CD4-positive, alpha-beta T cell treated with Interleukin-4 for 1 hour (primary cell): ENCODE measurements around the gene FGF5.
"Not testable (repeated sequence)": the region's sequence is repeated elsewhere in the genome, so short reads cannot be mapped to it uniquely, and the experiment has no call there.

Source experiments
- DNase-seq, 2 donors: peaks; one replicate each; pipeline ENCODE4 v3.0.0-alpha.2; 2020 to 2022

FGF5 gene

DNA sequence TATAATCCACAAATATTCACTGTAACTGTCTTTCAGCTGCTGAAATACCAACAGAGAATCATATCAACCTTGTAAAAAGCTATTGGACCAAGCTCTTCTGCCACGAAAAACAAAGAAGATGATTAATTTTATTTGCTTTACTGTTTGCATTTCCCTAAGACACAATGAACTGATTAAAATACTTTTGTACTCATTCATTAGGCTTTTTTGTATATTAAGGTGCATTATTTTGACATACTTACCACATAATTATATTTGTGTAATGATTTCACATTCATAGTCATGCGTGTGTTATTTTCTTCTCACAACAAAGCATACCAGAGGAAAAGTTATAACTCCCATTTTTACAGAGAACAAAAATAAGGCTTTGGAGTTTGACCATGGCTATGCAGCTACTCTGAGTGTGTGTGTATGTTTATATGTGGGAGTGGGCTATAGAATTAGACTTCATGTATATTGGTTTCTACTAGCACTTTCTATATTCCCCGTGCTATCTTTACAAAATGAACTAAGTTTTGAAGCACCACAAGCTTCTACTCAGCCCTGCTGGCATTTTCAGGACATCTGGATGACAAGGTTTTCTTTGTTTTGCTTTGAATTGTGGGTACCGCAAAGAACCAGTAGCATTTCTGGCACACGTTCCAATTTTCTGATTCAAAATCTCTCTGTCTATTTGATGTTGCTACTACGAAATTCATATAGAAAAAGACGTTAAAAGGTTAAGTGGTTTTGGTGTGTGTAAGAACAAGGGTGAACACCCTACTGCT, 11.0 kb upstream of the FGF5 start:
- no peak for DNase-seq

DNA sequence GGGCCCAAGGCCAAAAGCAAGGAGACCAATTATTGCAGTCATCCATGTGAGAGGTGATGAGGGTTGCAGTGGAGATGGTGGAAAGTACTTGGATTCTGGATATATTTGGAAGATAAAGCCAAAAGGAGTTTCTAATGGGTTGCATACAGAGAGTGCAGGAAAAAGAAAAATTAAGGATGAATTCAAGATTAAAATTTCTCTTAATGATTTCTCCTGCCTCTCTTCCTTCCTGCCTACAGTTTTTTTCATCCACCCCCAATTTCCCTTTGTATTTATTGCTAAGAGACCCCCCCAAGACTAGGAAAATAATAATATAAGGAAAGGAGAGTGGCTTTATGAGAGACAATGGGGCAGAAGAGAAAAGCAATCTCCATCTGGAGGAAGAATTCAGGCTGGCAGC, 8.6 kb upstream of the FGF5 start:
- no peak for DNase-seq

DNA sequence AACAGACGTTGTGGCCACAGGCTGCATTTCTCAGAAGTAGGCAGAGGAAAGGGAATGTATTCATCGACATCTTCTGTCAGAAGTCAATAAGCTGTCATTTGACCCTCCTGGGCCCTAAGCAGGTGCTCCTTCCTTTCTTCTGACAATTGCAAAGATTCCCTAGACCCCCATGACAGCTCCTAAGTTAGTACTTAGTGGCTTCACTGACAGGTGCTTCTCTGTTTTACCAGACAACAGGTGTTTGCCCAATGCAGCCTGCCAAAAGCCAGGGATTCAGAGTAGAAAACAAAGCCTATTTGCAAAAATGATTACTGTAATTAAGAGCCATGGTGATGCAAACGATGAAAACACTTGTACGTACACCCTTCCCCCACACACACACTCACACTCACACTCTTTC, 7.5 kb upstream of the FGF5 start:
- no peak for DNase-seq

DNA sequence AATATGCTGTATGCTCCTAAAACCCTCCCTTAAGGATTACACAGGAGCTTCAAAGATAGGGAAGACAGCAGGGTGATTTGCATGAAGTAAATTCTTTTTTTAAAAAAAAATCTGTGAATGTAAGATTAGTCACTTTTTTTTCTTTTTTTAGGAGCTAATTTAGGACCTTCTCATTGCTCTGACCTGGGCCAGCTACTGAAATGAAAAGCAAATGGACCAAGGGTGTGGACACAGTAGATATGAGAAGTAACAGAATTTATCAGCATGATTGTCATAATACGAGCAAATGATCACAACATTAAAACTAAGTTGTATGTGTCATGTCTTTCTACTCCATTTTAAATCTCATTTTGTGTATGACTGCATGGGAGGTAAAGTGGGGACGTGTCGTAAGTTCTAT, 6.6 kb upstream of the FGF5 start:
- DNase-seq: no peak

DNA sequence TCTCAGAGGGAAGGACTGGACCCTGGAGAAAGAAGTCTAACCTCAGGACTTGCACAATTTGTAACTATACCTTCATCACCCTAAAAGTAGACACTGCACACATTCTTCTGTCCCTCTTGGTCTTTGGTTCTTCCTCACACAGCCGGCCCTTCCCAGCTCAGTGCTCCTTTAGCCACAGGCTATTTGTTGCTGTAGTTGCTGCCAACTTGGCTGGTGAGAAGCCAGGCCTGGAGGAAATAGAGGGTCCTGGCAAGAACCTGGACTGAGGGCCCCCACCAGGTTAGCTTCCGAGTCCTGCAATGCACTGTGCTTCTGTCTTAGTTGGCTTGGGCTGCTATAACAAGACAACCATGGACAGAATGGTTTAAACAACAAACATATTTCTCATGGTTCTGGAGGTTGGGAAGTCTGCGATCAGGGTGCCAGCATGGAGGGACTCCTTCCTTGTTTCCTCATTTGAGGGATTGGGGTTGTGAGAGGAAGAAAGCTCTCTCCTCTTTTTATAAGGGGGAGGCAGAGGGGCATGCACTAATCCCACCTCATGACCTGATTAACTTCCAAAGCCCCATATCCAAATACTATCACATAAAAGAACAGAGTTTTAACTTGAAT, 4.4 kb upstream of the FGF5 start:
- DNase-seq: no peak

DNA sequence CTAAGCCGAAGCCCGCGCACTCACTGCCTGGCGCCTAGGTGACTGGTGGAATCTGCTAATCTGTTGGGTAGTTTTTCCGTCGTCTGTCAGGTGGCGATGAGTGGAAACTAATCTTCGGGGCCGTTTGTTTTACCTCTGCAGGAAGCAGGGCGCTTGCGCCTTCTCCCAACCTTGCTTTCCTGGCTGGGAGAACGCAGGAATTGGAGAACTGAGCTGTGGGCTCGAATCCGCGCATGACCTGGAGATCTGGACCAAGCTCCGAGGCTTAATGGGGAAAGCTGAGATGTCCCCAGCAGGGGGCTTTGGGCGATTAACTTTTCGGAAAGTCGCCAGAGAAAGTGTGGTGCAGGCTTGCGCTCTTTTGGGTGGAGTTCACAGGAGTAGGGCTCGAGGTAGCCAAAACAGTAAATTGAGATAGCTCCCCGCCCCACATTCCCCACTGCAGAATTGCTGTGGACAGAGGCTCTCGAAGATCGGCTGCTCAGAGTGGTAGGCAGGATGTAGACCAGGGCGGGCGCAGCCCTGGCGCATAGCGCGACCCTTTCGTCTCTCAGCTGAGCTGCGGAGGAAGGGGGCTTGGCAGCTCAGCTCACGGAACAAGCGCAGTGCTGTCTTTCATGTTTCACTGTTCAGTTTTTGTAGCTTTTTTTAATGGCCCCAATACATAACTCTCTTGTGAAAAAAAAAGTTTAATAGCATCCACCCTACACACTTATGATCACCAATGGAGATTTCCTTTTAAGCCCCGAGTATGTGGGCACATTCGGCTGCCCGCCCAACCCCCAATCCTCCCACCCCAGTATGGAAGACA, 2.7 kb upstream of the FGF5 start:
- no peak for DNase-seq

DNA sequence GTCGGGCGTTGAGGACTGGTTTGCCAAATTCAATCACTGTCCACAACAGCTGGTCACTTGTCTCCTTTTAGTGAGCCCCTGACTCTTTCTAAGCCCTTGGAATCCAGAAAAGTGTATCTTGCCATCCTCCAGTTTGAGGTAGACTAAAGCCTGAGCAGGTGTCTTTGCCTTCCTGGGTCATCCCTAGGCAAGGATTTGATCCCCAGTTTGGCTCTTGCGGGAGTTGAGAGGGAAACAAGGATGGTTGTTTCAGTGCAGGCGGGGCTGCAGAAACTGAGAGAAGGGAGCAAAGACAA, 2.2 kb upstream of the FGF5 start:
- no peak for DNase-seq

DNA sequence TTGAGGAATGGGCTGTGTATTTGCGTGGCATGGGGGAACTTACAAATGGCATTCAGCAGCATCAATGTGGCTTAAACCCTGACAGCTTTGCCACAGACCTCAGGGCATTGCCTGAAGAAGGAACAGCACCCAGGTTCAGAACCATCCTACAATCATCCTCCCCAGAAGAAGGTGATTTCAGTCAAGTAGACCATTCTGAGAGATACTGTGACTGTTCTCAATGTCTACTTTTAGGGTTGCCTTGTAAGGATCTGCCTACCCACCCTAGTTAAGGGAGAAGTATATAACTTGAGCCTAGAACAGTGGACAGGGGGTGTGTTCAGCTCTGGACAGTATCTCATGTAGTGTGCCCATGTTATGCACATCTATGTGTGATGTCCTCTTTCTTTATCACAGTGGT, 1.6 kb upstream of the FGF5 start:
- DNase-seq: no peak

DNA sequence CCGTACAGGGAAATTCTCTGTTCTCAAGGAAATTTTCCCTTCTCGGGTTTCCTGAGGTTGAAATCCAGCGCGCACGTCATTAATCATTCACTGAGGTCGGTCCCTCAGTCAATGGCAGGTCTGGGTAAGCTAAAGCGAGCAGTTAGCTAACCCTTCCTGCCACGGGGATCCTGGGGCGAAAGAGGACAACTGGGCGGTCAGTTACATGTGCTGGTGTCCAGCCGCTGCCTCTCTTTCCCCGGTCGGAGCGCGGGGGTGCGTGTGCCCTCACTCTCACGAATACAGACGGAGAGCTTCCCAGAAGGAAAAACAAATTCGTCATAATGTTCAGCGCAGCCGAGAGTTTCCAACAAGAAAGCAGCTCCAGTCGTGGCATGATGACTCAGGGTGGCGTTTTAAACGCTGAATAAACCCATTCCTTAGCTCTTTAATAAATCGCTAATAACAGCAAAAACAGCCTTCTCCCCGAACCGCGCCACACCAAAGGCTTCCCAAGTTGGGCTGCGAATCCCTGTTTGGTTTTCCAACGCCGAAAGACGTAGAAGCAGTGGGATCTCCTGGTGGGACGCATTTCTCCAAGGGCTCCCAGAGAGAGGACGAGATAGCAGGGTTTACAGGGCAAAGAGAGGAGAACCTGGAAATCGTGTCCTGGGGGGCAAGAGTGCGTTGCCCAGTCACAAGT, 752 bp upstream of the FGF5 start:
- DNase-seq: no peak

DNA sequence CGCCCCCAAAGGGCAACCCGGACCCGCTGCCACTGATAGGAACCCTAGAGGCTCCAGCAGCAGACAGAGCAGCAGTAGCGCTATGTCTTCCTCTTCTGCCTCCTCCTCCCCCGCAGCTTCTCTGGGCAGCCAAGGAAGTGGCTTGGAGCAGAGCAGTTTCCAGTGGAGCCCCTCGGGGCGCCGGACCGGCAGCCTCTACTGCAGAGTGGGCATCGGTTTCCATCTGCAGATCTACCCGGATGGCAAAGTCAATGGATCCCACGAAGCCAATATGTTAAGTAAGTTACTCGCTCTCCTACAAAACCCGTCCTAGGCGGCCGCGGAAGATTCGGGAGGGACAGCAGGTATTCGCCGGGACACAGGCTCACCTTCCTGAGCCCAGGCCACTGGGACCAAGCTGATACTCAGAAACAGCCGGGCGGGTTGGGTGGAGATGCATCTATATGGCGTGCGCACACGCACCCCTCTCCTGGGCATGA, 477 bp downstream of the FGF5 start:
- DNase-seq: no peak

DNA sequence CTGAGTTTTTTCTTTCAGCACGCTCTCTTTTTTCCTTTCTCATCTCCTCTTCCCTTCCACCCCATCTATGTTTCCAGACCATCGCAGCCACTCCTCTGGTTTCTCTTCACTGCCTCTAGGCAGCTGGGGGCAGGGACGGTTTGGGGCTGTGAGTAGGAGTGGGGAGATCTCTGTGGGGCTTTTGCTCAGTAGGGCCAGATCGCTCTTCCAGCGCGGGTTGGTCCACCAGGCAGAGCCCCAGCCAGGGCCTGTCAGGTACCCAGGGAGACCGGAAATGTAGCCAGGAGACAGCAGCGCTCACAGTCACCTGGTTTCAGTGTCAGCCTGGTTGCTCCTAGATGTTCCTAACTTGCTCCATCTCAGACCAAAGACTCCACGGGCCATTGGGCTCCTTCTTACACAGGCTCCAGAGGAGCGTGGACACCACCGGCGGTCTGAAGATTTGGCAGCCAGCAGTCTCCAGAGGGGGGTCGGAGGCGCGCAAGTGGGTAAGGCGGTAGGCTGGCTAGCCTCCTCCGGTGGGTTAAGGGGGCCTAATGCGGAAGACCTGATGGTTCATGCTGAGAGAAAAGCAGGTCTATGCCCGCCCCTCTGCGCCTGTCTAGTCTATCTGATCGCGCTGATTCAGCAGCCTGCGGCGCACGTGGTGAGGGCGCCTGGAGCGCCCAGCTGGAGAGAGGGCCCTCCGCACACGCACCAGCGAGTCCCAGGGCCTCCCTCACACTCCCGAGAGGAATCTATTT, 1.8 kb downstream of the FGF5 start:
- no peak for DNase-seq

DNA sequence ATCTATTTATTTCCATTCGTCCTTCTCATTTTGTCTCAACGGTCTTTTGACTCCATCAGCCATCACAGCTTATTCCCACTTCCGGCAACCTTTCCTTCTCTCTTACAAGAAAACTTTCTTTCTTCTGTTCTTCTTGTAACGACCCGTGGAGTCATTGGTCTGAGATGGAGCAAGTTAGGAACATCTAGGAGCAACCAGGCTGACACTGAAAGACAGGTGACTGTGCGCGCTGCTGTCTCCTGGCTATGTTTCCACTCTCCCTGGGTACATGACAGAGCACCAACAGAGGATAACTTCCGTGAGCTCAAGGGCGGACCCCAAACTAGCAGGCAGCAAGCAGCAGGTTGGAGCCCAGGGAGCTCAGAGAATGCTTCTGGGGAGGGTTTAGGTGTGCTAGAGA, 2.5 kb downstream of the FGF5 start:
- DNase-seq: no peak

DNA sequence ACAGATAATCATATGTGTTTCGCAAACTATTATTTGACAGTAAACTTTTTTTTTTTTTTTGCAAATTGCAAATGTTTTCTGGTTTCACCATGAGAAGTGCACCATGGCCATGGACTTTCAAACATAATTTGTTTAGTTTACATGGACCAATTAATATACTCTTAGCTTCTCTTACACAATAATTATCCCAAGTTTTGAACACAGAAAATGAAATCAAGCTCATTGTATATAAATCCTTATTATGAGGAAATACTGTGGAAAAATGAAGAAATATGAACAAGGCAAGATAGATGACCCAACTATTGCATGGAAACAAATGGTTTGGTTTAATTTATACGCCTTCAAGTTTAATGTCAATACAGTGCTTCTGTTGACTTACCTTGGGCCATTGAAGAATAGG, 3.9 kb downstream of the FGF5 start:
- no peak for DNase-seq

DNA sequence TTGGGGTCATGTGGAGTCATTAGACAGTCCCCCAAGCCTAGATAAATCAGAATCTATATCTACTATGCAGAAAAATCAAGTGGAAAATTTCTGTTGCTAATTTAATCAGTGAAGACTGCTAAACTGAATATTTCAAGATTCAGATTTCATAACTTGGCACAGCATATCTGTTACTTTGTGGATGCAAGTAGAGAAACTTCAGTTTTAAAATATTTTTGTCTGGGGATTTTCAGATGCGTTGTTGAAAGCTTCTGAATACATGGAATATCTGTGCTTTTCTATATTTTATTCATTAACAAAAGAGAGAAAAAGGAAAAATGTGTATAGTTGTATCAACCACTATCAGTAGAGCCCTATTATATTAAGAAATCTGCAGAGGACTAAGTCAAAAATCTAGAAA, 4.4 kb downstream of the FGF5 start:
- no peak for DNase-seq

DNA sequence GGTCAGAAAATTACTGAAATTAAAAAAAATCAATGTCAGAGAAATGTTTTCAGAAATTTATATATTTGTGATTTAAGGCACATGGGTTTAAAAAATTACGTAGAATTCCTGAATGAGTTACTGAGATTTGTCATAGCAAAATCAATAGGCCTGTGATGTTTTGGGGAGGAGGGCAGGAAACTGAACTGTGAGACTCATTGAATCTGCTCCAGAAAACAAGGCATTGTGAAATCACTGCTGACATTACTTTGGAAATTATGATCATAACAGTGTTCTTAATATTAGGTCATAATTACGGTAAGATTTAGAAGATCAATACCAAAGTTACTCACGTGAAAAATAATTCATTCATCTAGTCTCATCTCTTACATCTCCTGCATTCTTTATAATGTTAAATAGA, 5.3 kb downstream of the FGF5 start:
- no peak for DNase-seq

DNA sequence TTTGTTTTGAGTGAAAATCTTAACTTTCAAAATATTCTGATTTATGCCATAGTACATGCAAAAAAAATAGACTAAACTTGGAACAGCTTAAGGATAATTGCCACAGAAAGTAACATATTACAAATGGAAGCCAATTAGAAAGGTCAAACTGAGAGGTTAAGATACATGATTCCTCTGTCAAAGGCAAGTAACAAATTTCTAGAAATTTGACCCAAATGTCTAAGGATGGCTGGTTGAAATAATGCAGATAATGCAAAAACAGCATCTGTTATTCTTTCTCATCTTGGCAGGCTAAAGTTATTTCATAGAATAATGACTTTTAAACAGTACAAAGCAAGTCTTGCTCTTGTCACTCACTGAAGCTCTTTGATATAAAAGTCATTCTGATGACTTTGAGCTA, 10.5 kb downstream of the FGF5 start:
- DNase-seq: no peak

DNA sequence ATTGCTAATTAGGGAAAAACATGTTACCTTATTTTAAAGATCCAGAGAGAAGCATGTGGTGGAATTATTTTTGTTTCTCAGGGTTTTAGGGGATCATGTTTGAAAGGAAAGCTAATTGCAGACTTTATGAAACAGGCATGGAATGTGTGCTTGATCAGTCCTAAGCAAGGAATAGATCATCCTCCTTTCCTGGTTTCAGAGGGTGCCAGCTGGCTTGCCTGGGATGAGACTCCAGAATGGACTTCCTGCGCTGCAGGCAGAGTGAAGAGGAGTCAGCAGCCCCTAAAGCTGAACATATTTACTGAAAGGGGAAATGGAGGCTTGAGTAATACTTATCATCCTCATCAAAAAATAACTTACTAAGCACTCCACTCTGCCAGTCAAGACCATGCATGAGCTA, 13.3 kb downstream of the FGF5 start:
- no peak for DNase-seq

DNA sequence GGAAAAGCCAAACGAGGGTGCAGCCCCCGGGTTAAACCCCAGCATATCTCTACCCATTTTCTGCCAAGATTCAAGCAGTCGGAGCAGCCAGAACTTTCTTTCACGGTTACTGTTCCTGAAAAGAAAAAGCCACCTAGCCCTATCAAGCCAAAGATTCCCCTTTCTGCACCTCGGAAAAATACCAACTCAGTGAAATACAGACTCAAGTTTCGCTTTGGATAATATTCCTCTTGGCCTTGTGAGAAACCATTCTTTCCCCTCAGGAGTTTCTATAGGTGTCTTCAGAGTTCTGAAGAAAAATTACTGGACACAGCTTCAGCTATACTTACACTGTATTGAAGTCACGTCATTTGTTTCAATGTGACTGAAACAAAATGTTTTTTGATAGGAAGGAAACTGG, 20.0 kb downstream of the FGF5 start:
- no peak for DNase-seq

DNA sequence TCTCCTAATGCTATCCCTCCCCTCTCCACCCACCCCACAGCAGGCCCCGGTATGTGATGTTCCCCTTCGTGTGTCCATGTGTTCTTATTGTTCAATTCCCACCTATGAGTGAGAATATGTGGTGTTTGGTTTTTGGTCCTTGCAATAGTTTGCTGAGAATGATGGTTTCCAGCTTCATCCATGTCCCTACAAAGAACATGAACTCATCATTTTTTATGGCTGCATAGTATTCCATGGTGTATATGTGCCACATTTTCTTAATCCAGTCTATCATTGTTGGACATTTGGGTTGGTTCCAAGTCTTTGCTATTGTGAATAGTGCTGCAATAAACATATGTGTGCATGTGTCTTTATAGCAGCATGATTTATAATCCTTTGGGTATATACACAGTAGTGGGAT, 24.2 kb downstream of the FGF5 start:
- DNase-seq: not testable (repeated sequence)

DNA sequence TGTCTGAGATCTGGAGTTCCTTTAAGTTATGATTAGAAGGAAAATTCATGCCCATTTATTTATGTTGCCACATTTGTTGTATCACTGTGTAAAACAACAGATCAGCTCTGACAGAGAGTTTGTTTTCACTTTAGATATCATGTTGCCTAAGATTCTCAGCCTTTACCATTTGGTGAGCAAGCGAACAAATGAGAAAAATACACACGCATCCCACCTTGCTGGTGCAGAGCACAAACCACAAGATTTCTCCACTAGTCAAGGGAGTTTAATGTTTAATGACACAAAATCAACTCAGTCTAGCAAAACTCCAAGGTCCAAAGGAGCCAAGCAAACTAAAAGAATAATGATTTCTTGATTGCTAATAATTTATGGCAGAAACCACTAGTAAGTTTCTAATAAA, 27.7 kb downstream of the FGF5 start:
- no peak for DNase-seq

DNA sequence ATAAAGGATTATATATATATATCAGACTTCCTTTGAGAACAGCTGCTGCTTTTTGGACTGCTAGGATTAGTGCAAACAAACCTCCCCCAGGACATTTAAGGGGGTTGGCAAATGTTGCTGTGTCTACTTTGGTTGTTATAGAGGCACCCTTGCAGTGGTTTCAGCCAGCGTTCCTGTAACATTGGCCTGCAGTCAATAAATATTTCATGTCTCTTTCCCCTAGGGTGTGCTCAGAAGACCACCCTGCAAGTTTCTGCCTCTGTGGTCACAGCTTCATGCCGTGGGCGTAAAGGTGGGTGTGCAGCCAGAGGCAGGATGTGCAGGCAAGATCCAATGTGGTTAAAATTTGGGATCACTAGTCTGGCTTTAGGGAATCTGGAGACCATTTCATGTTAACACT, 28.9 kb downstream of the FGF5 start:
- DNase-seq: no peak

DNA sequence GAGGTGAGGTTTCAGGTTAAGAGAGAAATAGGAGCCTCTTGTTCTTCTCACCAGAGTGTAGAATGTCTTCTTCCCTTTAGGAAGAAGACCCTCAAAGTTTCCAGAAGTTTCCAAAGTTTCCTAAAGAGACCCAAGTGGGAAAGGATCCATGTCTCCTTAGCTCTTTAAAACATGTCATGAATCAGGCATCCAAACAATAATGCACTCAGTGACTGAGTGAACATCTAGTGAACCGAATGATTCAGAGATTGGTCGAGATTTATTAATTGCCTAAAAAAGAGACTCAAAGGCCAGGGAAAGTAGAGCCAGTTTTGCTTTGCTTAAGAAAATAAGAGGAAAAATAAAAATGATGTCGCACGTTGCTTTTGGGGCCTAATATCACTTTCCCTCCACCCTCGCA, 29.4 kb downstream of the FGF5 start:
- no peak for DNase-seq

DNA sequence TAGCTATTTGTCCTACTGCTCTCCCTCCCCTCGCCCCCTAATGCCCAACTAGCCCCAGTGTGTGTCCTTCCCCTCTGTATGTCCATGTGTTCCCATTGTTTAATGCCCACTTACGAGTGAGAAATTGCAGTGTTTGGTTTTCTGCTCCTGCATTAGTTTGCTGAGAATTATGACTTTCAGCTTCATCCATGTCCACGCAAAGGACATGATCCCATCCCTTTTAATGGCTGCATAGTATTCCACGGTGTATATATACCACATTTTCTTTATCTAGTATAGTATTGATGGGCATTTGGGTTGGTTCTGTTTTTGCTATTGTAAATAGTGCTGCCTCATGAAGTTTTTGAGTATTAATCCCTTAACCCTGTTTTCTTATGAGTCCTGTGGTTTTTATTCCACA, 35.4 kb downstream of the FGF5 start:
- DNase-seq: no peak
